ENCODE measurements around the gene DIDO1.
A peak's percentile ranks its signal among the peaks of the same experiment; 100 is the strongest.

Gene DIDO1

DNA sequence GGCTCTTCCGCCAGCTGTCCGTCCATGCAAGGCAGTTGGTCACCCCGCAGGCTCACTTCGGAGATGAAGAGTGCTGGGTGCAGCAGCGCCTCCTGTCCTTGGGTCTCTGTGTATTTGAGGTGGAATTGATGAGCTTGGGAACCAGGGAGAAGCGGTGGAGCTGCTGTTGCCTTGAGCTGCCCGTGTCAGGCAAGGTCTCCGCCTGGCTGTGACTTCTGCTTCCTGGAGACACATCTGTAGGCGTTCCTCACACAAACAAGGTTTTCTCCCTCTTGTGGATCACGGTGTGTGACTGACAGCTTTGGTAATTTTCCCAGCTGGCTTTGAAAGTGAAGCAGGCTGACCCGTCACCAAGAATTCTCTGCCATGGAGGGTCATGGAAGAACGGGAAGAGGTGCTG, 23.7 kb upstream of the DIDO1 start:
- no peak for DNase-seq

- no peak for DNase-seq
Measured at GRCh38 chr20:62949153-62949821, 23.0 kb upstream of the DIDO1 start.

DNA sequence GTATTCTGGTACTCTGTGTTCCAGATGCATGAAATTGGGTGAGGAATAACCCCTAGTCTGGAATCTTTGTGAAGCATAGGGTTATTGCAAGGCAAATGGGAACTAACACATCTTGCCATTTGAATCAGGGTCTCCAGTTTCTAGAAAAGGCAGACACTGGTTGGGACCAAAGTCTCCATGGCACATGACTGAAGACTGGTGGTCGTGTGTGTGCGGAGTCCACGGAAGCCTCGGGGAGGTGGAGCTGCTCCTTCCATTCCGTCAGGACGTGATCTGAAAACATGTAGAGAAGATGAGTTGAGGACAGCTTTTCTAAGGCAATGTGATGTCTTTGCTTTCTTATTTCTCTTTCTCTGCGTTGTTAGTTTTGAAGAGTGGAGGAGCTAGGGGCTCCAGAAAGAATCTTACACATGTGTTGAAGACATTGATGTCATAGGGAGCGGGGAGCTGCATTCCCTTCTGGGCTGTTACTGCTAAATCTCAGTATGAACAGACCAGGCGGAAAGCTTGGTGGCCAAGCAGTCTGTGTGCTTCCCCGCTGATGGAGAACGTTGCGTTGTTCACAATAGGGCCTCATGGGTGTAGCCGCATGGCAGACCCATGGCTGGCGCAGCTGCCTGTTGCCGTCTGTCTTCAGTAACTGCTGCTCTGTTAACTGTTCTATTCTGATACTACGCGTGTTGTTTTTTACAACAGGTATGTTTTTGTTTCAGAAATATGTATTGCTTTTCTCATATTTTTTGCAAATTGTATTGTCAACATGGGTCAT, 21.4 kb upstream of the DIDO1 start:
- no peak for DNase-seq

- DNase-seq = no peak
Measured at GRCh38 chr20:62946918-62947317, 20.6 kb upstream of the DIDO1 start.

DNA sequence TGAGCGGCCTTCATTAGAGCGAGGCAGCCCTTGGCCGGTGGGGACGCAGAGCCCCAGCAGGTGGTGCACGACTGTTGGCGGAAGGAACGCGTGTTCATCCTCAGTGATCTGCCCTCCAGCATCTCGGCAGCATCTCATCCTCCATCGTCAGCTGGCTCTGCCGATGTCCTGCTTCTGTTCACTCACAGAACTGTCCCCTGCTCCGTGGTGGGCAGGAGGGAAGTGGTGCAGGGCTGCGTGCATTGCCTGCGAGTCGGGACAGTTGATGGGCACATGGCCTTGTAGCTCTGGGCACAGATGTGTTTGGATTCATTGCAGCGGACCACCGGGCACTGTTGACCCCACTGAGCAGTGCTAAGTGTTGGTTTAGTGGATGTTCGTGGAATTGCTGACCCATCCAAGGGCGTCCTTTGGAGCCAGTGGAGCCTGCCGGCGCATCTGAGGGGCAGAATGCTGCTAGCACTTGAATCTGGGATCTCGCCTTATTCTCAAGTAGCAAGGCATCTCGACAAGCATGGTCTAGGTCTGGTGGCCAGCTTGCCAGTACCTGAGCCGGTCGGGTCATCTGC, 19.6 kb upstream of the DIDO1 start:
- no peak for DNase-seq

GRCh38 chr20:62944746-62945145, 18.4 kb upstream of the DIDO1 start:
- no peak for DNase-seq

GRCh38 chr20:62944184-62944583, 17.9 kb upstream of the DIDO1 start:
- no peak for DNase-seq

GRCh38 chr20:62943396-62943795, 17.1 kb upstream of the DIDO1 start:
- no peak for DNase-seq

GRCh38 chr20:62942456-62942855, 16.2 kb upstream of the DIDO1 start:
- no peak for DNase-seq

- DNase-seq = no peak
Measured at GRCh38 chr20:62941792-62942191, 15.5 kb upstream of the DIDO1 start.

- no peak for DNase-seq
Measured at GRCh38 chr20:62940875-62941274, 14.6 kb upstream of the DIDO1 start.

DNA sequence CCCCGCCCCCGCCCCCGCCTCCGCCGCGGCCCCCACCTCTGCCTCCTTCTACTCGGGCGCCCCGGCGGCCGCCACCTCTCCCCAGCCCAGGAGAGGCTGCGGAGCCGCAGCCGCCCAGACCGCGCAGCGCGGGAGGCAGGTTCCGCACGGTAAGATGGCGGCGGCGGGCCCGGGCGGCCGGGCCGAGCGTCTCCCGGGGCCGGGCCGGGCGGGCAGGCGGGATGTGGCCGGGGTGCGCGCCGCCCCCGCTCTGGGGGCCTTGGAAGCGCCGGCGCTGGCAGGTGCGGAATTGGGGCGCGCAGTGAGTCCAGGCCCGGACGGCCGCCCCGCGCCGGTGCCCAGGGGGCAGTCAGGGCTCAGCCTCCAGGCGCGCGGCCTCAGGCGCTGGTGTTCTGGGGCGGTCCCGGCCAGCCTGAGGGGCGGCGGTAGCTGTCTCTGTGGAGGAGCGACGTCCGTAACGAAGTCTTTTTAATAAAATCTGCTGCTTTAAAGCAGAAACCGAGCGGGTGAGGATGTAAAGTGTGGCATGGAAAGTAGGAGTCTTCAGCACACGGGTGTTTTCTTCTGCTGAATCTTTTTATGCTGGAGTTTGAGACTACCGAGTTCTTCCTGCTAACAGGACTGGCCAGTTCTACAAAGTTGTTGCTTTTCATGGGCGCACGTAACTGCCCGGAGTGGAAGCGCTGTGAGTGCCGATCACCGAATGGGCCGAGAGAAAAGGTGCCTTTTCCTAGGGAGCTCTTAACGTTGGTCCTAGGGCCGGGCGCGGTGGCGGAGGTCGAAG, 12.0 kb upstream of the DIDO1 start, which contains the start of gene GID8:
GID8 (plus strand) TSS at position 43 of the 784 bp plus-strand sequence. CDS start 3,356 bp downstream, outside the sequence.
- peak; percentile 73 for DNase-seq

- peak; percentile 98 for DNase-seq
Measured at GRCh38 chr20:62937268-62938104, 11.2 kb upstream of the DIDO1 start.

DNA sequence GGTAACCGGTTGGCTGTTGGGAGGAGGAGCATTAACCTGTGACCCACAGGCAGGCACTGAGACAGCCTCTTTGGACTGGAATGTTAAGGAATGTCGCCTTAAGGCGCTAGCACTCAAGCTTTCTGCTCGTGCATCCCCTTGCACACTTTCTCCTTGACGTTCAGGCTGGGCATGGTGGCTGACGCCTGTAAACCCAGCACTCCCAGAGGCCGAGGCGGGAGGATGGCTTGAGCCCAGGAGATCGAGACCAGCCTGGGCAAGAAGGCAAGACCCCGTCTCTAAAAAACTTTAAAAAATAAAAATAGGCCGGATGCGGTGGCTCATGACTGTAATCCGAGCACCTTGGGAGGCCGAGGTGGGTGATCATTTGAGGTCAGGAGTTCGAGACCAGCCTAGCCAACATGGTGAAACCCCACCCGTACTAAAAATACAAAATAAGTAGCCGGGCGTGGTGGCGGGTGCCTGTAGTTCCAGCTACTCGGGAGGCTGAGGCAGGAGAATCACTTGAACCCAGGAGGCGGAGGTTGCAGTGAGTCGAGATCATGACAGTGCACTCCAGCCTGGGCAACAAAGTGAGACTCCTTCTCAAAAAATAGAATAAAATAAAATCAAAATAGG, 9.8 kb upstream of the DIDO1 start:
- DNase-seq = no peak

DNA sequence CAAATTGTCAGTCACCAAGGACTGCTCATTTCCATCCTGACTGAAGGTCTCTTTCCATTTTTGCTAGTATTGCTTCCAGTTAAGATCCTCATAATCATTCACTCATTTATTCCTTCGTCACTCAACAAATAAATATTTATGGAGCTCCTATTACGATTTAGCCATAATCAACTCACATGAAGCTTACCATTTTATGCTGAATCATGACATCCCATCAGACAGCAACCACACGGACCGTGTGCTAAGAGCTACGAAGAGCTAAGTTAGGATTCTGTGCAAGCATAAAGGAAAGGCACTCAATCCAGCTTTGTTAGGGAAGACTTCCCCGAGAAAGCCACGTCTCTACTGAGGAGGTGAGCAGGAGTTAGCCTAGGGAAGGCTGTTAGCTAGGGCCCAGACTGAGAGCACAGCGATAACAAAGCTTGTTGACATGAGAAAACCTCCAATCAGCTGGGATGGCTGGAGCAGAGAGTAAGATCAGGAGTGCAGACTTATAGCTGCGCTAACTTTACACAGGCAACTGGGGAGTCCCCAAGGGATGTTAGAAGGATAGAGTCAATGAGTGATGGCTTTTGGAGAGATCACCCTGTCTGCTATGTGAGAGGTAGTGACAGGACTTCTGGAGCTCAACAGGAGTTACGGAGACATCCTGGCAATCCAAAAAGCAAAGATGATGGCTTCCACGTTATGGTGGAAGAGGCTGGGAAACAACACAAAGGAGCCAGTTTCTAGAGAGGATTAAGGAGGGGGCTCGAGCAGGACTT, 9.1 kb upstream of the DIDO1 start:
- no peak for DNase-seq

DNA sequence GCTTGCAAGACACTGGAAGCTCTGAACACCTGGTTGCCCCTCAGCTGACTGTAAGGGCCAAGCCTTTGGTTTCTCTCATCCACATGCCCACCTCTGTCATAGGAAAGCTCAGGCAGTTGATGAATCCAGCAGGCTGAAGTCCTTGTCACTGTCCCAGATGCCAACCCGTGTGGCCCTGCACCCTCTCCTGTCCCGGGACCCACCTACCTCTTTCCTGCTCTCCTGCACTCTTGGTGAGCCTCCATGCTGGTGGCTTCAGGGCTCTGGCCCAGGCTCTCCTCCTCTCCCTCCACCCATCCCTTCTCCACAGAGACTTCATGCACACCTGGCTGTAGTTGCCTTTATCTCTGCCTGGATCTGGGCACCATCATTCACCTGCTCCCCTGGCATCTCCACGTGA, 7.7 kb upstream of the DIDO1 start:
- no peak for DNase-seq

GRCh38 chr20:62931464-62931863, 5.2 kb upstream of the DIDO1 start:
- DNase-seq = no peak

DNA sequence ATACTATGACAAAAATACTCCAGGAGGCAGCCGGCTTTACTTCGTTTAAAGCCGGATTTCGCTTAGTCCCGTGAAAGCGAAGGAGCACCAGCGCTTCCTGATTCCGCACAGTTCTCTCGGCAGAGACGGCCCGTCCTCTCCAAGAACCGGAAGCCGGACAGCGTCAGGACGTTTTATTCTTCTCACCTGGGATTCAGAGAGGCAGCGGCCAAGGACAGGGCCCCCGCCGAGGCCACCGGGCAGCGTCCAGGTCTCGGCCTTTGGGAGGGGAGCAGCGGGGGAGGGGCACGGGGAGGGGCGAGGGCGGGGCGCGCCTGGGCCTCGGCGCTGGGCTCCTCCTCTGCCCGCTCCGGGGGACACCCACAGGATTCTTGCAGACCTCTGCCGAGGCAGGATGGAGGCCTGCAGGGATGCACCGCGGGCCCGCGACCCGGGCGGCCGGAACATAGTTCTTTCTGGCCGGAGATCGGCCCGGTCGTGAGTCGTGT, 2.8 kb upstream of the DIDO1 start:
- DNase-seq = peak; percentile 83

DNA sequence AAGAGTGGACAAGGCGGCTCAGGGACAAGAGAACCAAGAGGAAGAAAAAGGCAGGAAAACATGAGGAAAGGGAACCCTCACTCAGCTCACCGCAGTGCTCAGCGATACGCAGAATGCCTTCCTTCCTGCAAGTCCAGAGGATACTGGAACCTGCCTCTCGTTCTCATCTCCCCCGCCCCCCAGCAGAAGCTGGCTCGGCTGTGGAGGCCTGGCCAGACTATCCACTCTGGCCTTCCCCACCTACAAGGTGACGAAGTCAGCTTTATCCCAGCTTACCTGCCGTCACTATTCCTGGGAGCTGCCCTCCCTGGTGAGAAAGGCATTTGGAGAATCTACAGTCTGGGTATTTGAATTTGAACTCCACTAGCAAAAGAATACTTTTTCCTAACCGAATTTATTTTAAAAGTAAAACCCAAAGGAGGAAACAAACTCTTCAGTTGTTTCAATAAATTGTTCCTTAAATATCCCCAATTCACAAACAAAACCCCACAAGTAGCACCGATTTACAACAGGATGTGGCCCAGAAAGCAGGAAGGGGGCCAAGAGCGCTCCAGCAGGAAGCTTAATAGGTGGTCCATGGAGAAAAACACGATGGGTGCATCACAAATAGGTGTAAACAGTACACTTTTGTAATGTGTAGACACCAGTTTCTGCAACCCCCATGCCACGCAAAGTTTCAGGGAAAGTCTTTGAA, 2.1 kb upstream of the DIDO1 start:
- DNase-seq = no peak

DNA sequence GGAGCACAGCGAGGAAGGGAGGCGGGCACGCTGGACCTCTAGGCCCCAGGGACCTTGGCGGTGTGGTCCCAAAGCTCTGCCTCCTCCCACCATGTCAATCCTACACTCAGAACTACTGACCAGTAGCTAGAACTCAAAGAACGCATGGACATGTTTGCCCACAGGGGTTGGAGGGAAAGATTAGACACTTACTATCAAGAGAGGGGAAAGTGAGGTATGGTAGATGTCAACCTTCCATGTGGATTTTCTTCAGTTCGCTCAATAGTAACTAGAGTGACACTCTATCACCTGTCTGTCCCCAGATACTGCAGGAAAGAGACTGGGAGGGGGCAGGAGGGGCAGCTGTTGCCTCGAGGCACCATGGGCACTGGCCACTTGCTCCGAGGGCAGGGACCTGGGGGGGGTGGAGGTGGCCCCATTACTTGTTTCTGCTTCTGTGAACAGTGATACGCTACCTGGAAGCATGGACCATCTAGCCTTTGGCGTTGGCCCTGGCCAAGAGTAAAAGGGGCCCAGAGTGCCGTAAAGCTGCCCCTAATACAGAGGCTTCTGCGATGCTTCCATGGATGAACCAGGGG, 912 bp upstream of the DIDO1 start:
- DNase-seq = no peak
